ENCODE measurements around the gene CAB39. TPM values are rescaled to one million over a fixed set of nuclear protein-coding genes. Genes with fewer than 3 reads are reported as not detected.

The CAB39 gene
- total RNA-seq, 1 donor from 2014 or later, result 168 TPM

- Mint-ChIP-seq H3K9me3 (no peaks in the 10 kb centered on the region), H3K36me3 (ENCODE audit: low read depth) (peaks cover 45% of the 10 kb centered on the region), H3K4me3 (no peak overlapping the region), H3K27me3 (no peaks in the 10 kb centered on the region), H3K27ac (peak overlapping the region; percentile 77), H3K4me1 (peaks cover 70% of the 10 kb centered on the region)
- peak; percentile 55 for DNase-seq
- intact Hi-C loops (cut with micrococcal nuclease), result no loop called here
These were observed 21.9 kb downstream of the CAB39 start for GRCh38 chr2:230734247-230735175.

GRCh38 chr2:230735884-230736283, 23.2 kb downstream of the CAB39 start:
- H3K36me3 Mint-ChIP-seq (ENCODE audit: low read depth), result peaks cover 55% of the 10 kb centered on the region
- H3K4me1 Mint-ChIP-seq, result peaks cover 71% of the 10 kb centered on the region
- H3K27me3 Mint-ChIP-seq, result no peaks in the 10 kb centered on the region
- intact Hi-C loops (cut with micrococcal nuclease), result loop anchor here (2.0 kb wide), 1 partner anchor 13 kb away; no protein-coding TSS in a partner anchor
- peak; percentile 56 for DNase-seq
- peak overlapping the region; percentile 84 for H3K27ac Mint-ChIP-seq
- H3K4me3 Mint-ChIP-seq, result peak overlapping the region; percentile 55
- H3K9me3 Mint-ChIP-seq, result no peaks in the 10 kb centered on the region

- H3K27ac Mint-ChIP-seq, result peak overlapping the region; percentile 63
- peaks cover 54% of the 10 kb centered on the region for H3K36me3 Mint-ChIP-seq (ENCODE audit: low read depth)
- peaks cover 64% of the 10 kb centered on the region for H3K4me1 Mint-ChIP-seq
- H3K4me3 Mint-ChIP-seq, result no peak overlapping the region
- intact Hi-C loops (cut with micrococcal nuclease), result loop anchor here (2.0 kb wide), 1 partner anchor 14 kb away; no protein-coding TSS in a partner anchor
- H3K9me3 Mint-ChIP-seq, result no peaks in the 10 kb centered on the region
- DNase-seq, result peak; percentile 55
- H3K27me3 Mint-ChIP-seq, result no peaks in the 10 kb centered on the region
These were observed 24.7 kb downstream of the CAB39 start for GRCh38 chr2:230737300-230737699.

GRCh38 chr2:230737791-230738226, 25.2 kb downstream of the CAB39 start:
- peaks cover 54% of the 10 kb centered on the region for H3K36me3 Mint-ChIP-seq (ENCODE audit: low read depth)
- H3K27me3 Mint-ChIP-seq, result no peaks in the 10 kb centered on the region
- H3K4me3 Mint-ChIP-seq, result peak overlapping the region; percentile 24
- no peaks in the 10 kb centered on the region for H3K9me3 Mint-ChIP-seq
- H3K4me1 Mint-ChIP-seq, result peaks cover 64% of the 10 kb centered on the region
- no peak for DNase-seq
- intact Hi-C loops (cut with micrococcal nuclease), result loop anchor here (2.0 kb wide), 1 partner anchor 15 kb away; no protein-coding TSS in a partner anchor
- peak overlapping the region; percentile 63 for H3K27ac Mint-ChIP-seq

GRCh38 chr2:230738391-230738811, 25.8 kb downstream of the CAB39 start:
- peak; percentile 54 for DNase-seq
- Mint-ChIP-seq H3K4me3 (peak overlapping the region; percentile 24), H3K9me3 (no peaks in the 10 kb centered on the region), H3K36me3 (ENCODE audit: low read depth) (peaks cover 56% of the 10 kb centered on the region), H3K27ac (peak overlapping the region; percentile 63), H3K4me1 (peaks cover 62% of the 10 kb centered on the region), H3K27me3 (no peaks in the 10 kb centered on the region)
- intact Hi-C loops (cut with micrococcal nuclease), result no loop called here

GRCh38 chr2:230738924-230739323, 26.3 kb downstream of the CAB39 start:
- H3K36me3 Mint-ChIP-seq (ENCODE audit: low read depth), result peaks cover 53% of the 10 kb centered on the region
- peak overlapping the region; percentile 63 for H3K27ac Mint-ChIP-seq
- peaks cover 57% of the 10 kb centered on the region for H3K4me1 Mint-ChIP-seq
- no peak overlapping the region for H3K4me3 Mint-ChIP-seq
- no peaks in the 10 kb centered on the region for H3K9me3 Mint-ChIP-seq
- intact Hi-C loops (cut with micrococcal nuclease), result no loop called here
- H3K27me3 Mint-ChIP-seq, result no peaks in the 10 kb centered on the region
- DNase-seq, result no peak

GRCh38 chr2:230739961-230740360, 27.3 kb downstream of the CAB39 start:
- Mint-ChIP-seq H3K9me3 (no peaks in the 10 kb centered on the region), H3K4me3 (no peak overlapping the region), H3K4me1 (peaks cover 47% of the 10 kb centered on the region), H3K27ac (peak overlapping the region; percentile 49), H3K36me3 (ENCODE audit: low read depth) (peaks cover 52% of the 10 kb centered on the region), H3K27me3 (no peaks in the 10 kb centered on the region)
- intact Hi-C loops (cut with micrococcal nuclease), result no loop called here
- no peak for DNase-seq

- Mint-ChIP-seq H3K27ac (peak overlapping the region; percentile 36), H3K36me3 (ENCODE audit: low read depth) (peaks cover 68% of the 10 kb centered on the region), H3K27me3 (no peaks in the 10 kb centered on the region), H3K4me3 (no peak overlapping the region), H3K9me3 (no peaks in the 10 kb centered on the region), H3K4me1 (peaks cover 44% of the 10 kb centered on the region)
- DNase-seq, result no peak
- intact Hi-C loops (cut with micrococcal nuclease), result no loop called here
These were observed 30.1 kb downstream of the CAB39 start for GRCh38 chr2:230742781-230743180.

GRCh38 chr2:230746213-230746612, 33.6 kb downstream of the CAB39 start:
- no peak overlapping the region for H3K4me3 Mint-ChIP-seq
- intact Hi-C loops (cut with micrococcal nuclease), result no loop called here
- DNase-seq, result no peak
- H3K4me1 Mint-ChIP-seq, result peaks cover 42% of the 10 kb centered on the region
- no peaks in the 10 kb centered on the region for H3K27me3 Mint-ChIP-seq
- peaks cover 57% of the 10 kb centered on the region for H3K36me3 Mint-ChIP-seq (ENCODE audit: low read depth)
- no peak overlapping the region for H3K27ac Mint-ChIP-seq
- H3K9me3 Mint-ChIP-seq, result no peaks in the 10 kb centered on the region

GRCh38 chr2:230748087-230748486, 35.4 kb downstream of the CAB39 start:
- intact Hi-C loops (cut with micrococcal nuclease), result no loop called here
- H3K4me1 Mint-ChIP-seq, result peaks cover 47% of the 10 kb centered on the region
- H3K4me3 Mint-ChIP-seq, result no peak overlapping the region
- no peak overlapping the region for H3K27ac Mint-ChIP-seq
- no peaks in the 10 kb centered on the region for H3K9me3 Mint-ChIP-seq
- DNase-seq, result no peak
- H3K36me3 Mint-ChIP-seq (ENCODE audit: low read depth), result peaks cover 60% of the 10 kb centered on the region
- no peaks in the 10 kb centered on the region for H3K27me3 Mint-ChIP-seq

GRCh38 chr2:230749111-230749510, 36.5 kb downstream of the CAB39 start:
- Mint-ChIP-seq H3K36me3 (ENCODE audit: low read depth) (peaks cover 55% of the 10 kb centered on the region), H3K4me3 (no peak overlapping the region), H3K9me3 (no peaks in the 10 kb centered on the region), H3K27me3 (no peaks in the 10 kb centered on the region), H3K27ac (no peak overlapping the region), H3K4me1 (peaks cover 49% of the 10 kb centered on the region)
- intact Hi-C loops (cut with micrococcal nuclease), result no loop called here
- no peak for DNase-seq

- Mint-ChIP-seq H3K9me3 (no peaks in the 10 kb centered on the region), H3K4me1 (peaks cover 63% of the 10 kb centered on the region), H3K36me3 (ENCODE audit: low read depth) (peaks cover 53% of the 10 kb centered on the region), H3K27me3 (no peaks in the 10 kb centered on the region), H3K27ac (peak overlapping the region; percentile 70), H3K4me3 (no peak overlapping the region)
- intact Hi-C loops (cut with micrococcal nuclease), result loop anchor here (1.0 to 2.0 kb wide), 3 partner anchors 20 to 43 kb away; no protein-coding TSS in a partner anchor
- peak; percentile 65 for DNase-seq
These were observed 38.4 kb downstream of the CAB39 start for GRCh38 chr2:230751062-230751461.

- intact Hi-C loops (cut with micrococcal nuclease), result no loop called here
These were observed 41.6 kb downstream of the CAB39 start for GRCh38 chr2:230754200-230754599.

GRCh38 chr2:230757476-230757875, 44.8 kb downstream of the CAB39 start:
- Mint-ChIP-seq H3K36me3 (ENCODE audit: low read depth) (peaks cover 50% of the 10 kb centered on the region), H3K4me3 (no peak overlapping the region)

More at GRCh38 chr2:230754200-230754599, 41.6 kb downstream of the CAB39 start:
- Mint-ChIP-seq H3K4me1 (peaks cover 70% of the 10 kb centered on the region), H3K27ac (no peak overlapping the region), H3K27me3 (no peaks in the 10 kb centered on the region), H3K36me3 (ENCODE audit: low read depth) (peaks cover 37% of the 10 kb centered on the region), H3K4me3 (no peak overlapping the region), H3K9me3 (no peaks in the 10 kb centered on the region)
- DNase-seq, result no peak

More at GRCh38 chr2:230757476-230757875, 44.8 kb downstream of the CAB39 start:
- no peaks in the 10 kb centered on the region for H3K9me3 Mint-ChIP-seq
- peaks cover 69% of the 10 kb centered on the region for H3K4me1 Mint-ChIP-seq
- peak overlapping the region; percentile 9 for H3K27ac Mint-ChIP-seq
- H3K27me3 Mint-ChIP-seq, result no peaks in the 10 kb centered on the region
- no peak for DNase-seq
- intact Hi-C loops (cut with micrococcal nuclease), result no loop called here

Measured in activated CD4-positive, alpha-beta T cell treated with anti-CD3 and anti-CD28 coated beads, Interleukin-2, amount 10 ng/mL, durations not matched to agents 24 days and 14 days (primary cell).